Heart right ventricle (tissue), 16 donors: Measurements from ENCODE around the gene ZXDB. TPM values are rescaled to one million over a fixed set of nuclear protein-coding genes. Genes with fewer than 3 reads are reported as not detected.
"Not testable (repeated sequence)": the region's sequence is repeated elsewhere in the genome, so short reads cannot be mapped to it uniquely, and the experiment has no call there.

Experiments
- ATAC-seq, 8 donors: fragments of 200-7000 bp; cut with Tn5 transposase; one replicate each; pipeline ENCODE4 v1.9.1; 2020; ENCODE audit warnings: mild to moderate bottlenecking in 8 of 8, moderate library complexity in 8 of 8, moderate number of reproducible peaks in 1 of 8
- DNase-seq, 2 donors: peaks; one replicate each; pipeline ENCODE4 v3.0.0-alpha.2; 2020
- H3K27ac ChIP-seq, 10 donors: fragments of 200-600 bp; sonication (generic) in 2 of 10; one replicate each; pipeline versions ENCODE4 v1.5.0 to v1.8.0; 2020 to 2022; ENCODE audit warnings: mild to moderate bottlenecking in 3 of 10
- H3K27me3 ChIP-seq, 7 donors: fragments of 200-600 bp; one replicate each; pipeline ENCODE4 v1.8.0; 2021 to 2022; ENCODE audit warnings: mild to moderate bottlenecking in 2 of 7
- H3K36me3 ChIP-seq, 9 donors: fragments of 200-600 bp; sonication (generic) in 1 of 9; one replicate each; pipeline versions ENCODE4 v1.5.0 to v1.8.0; 2020 to 2022; ENCODE audit warnings: mild to moderate bottlenecking in 2 of 9
- H3K4me1 ChIP-seq, 9 donors: fragments of 200-600 bp; sonication (generic) in 1 of 9; one replicate each; pipeline versions ENCODE4 v1.5.0 to v1.8.0; 2020 to 2022; ENCODE audit warnings: mild to moderate bottlenecking in 4 of 9
- H3K4me3 ChIP-seq, 10 donors: fragments of 200-600 bp; sonication (generic) in 2 of 10; one replicate each; pipeline versions ENCODE4 v1.5.0 to v1.8.0; 2020 to 2022; ENCODE audit warnings: mild to moderate bottlenecking in 7 of 10, moderate library complexity in 2 of 10
- H3K9me3 ChIP-seq, 11 donors: fragments of 200-600 bp in 10 of 11; sonication (generic) in 2 of 11; one replicate each; pipeline versions ENCODE4 v1.5.0 to v1.8.0; 2013 to 2022; ENCODE audit warnings: mild to moderate bottlenecking in 2 of 11, control low read depth in 1 of 11, moderate library complexity in 1 of 11
- WGBS, 2 donors: extraction: QIAGEN DNeasy Blood & Tissue Kit; methylation state at CpG; one replicate each; pipeline ENCODE4 v1.1.7; 2013; ENCODE audit warnings: inconsistent platforms in 1 of 2; 5-methylcytosine and 5-hydroxymethylcytosine counted together
- intact Hi-C, 10 donors: fragments of 100-400 bp; cut with DNase I; formaldehyde crosslinking; loops; one replicate each; pipeline versions ENCODE4 v1.11.1 to v1.14.2; 2022
- polyA plus RNA-seq, 2 donors: library from polyadenylated mRNA; stranded (reverse); fragments of 200-250 nt; gene quantifications; one replicate each; pipeline ENCODE4 v1.2.3, GENCODE V29; 2013
- total RNA-seq, 10 donors: library from RNA; stranded (reverse); fragmentation: NEBNext Ultra II Directional in 3 of 10; extraction: Animal tissue kit (Norgen Biotek cat#: 25700) in 3 of 10; gene quantifications; one replicate each; pipeline versions ENCODE4 v1.2.1 to v1.2.4, GENCODE V29; 2021 to 2023
- TF ChIP-seq, protein P1 (sequence below), 9 donors: fragments of 200-600 bp; sonication (generic) in 2 of 9; IDR thresholded peaks; one replicate each; pipeline versions ENCODE4 v1.5.0 to v1.8.0; 2021 to 2022; ENCODE audit warnings: antibody characterized with exemption in 9 of 9, mild to moderate bottlenecking in 5 of 9, moderate library complexity in 1 of 9
- donor health status: Arrhythmogenic right ventricular cardiomyopathy.
- donor health status: ischemic (EF 13 %, LVEDD 7.1; RV severe dilation, severe dysfunction).
- donor health status: healthy with polysubstance abuse.
- donor health status: DM: no; HTN: yes; CAD: no.
- donor health status: DM: no; HTN: no; CAD: no.
- donor health status: ischemic (EF 25% LVEDD 6.9; RV normal size, moderate dysfunction).
- donor health status: ischemic (EF 25% LVEDD 5.7; RV mildly dilated, moderate dysfunction).
- donor health status: healthy.
- donor health status: DM: yes; HTN: yes; CAD: no.
- donor health status: Ischemic cardiomyopathy.
- donor health status: ischemic (EF 35%, LVEDD 5.7; RV mildly dilated, moderate dysfunction).
- donor health status: nonischemic (EF 11% LVEDD 7.7; RV severe dilation, severe dysfunction).
- donor health status: DM: yes; HTN: yes; CAD: no.
- donor health status: PGD.
- donor health status: ischemic (EF 29% LVEDD 5.4; RV normal size, mild dysfunction).
- donor health status: nonischemic (EF 23%, LVEDD 6.1; RV moderate dilation, normal function).

ZXDB gene
- total and polyA plus RNA-seq, 12 donors = 1.6 to 7.6 (median 6.2) TPM

DNA sequence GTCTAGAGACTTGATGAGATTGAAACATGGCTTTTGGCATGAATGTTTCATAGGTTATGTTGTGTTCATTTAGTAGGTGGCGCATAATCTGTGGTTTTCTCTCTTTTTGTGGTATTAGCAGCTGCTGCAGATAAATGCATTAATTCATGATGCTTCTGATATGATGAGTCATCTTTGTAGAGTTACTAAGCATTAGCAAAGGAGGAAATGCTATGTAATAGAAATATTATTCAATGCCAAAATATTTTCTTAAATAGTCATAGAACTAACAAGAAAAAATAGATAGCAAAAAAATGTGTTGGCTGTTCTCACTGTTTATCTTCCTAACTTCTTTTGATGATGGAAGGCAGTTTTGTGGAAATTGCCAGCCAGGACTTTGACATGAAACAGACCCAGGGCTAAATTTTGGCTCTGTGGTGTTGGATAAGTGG, 3.6 kb downstream of the ZXDB start:
- peak in 1 of 2 donors; percentile 5 for DNase-seq
- ATAC-seq = peak in 2 of 8 donors; percentile 8 to 13
- Histone ChIP-seq H3K27me3 (peaks cover 0 to 8% (median 0%) of the 10 kb centered on the region in 7 donors), H3K27ac (peak overlapping the region in 6 of 10 donors; percentile 24 to 53 (median 38)), H3K4me1 (peaks cover 0 to 43% (median 22%) of the 10 kb centered on the region in 9 donors), H3K36me3 (peaks cover 0 to 5% (median 0%) of the 10 kb centered on the region in 9 donors), H3K4me3 (peak overlapping the region in 5 of 10 donors; percentile 20 to 32 (median 25)), H3K9me3 (no peaks in the 10 kb centered on the region)
- WGBS, 2 donors = 49 to 65% methylated on average over 1 of the region's 1 CpG
- TF ChIP-seq, protein P1, sequence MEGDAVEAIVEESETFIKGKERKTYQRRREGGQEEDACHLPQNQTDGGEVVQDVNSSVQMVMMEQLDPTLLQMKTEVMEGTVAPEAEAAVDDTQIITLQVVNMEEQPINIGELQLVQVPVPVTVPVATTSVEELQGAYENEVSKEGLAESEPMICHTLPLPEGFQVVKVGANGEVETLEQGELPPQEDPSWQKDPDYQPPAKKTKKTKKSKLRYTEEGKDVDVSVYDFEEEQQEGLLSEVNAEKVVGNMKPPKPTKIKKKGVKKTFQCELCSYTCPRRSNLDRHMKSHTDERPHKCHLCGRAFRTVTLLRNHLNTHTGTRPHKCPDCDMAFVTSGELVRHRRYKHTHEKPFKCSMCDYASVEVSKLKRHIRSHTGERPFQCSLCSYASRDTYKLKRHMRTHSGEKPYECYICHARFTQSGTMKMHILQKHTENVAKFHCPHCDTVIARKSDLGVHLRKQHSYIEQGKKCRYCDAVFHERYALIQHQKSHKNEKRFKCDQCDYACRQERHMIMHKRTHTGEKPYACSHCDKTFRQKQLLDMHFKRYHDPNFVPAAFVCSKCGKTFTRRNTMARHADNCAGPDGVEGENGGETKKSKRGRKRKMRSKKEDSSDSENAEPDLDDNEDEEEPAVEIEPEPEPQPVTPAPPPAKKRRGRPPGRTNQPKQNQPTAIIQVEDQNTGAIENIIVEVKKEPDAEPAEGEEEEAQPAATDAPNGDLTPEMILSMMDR (IDR thresholded peaks at IDR 0.05) = no peak
- intact Hi-C loops = loop anchor here in 2 of 10 donors (10.0 kb wide), 1 partner anchor 309 kb away; no protein-coding TSS in a partner anchor

DNA sequence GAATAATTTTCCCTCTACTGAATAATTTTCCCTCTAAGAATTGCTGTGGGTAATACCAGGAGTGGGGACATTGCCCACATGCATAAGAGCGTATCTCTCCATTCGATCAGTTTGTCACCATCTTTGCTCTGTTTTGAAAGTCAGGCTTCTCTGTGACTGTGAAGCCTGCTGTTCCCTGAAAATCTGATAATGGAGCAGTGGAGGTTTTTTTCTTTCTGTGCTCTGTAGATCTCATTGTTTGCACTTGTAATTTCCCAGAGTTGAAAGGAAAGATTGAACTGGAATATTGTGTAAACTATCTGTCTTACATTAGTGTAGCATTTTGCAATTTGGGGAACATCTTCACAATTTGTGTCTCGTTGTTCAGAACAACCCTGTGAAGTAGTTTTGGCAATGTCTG, 4.3 kb downstream of the ZXDB start:
- ATAC-seq (no peak), DNase-seq (no peak)
- Histone ChIP-seq H3K4me3 (peak overlapping the region in 6 of 10 donors; percentile 2 to 32 (median 24)), H3K27me3 (peaks cover 0 to 8% (median 0%) of the 10 kb centered on the region in 7 donors), H3K27ac (peak overlapping the region in 6 of 10 donors; percentile 24 to 53 (median 38)), H3K36me3 (peaks cover 0 to 5% (median 0%) of the 10 kb centered on the region in 9 donors), H3K9me3 (no peaks in the 10 kb centered on the region), H3K4me1 (peaks cover 0 to 39% (median 20%) of the 10 kb centered on the region in 9 donors)
- WGBS, 2 donors = 38 to 39% methylated on average over 3 of the region's 3 CpGs
- TF ChIP-seq, protein P1 (IDR thresholded peaks at IDR 0.05) = no peak
- intact Hi-C loops = loop anchor here in 2 of 10 donors (10.0 kb wide), 1 partner anchor 309 kb away; no protein-coding TSS in a partner anchor

DNA sequence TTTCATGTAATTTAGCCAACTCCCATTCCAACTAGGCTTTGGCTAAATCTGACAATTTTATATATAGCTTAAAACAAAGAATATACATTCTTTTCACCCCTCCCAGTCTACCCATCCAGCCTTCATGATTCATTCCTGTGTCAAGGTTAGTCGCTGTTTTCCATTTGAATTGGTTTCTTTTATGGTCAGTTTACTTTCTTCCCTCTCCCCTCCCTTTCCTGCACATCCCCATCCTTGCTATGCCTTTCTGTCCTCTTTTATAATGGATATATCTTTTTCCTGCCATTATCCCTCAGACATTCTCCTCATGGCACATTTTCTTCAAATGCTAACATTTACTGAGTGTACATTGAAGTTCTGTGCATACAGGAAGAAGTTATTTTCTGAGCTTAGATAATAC, 4.7 kb downstream of the ZXDB start:
- Histone ChIP-seq H3K27ac (peak overlapping the region in 2 of 10 donors; percentile 37 to 41), H3K36me3 (peaks cover 0 to 5% (median 0%) of the 10 kb centered on the region in 9 donors), H3K4me1 (peaks cover 0 to 38% (median 18%) of the 10 kb centered on the region in 9 donors), H3K4me3 (peak overlapping the region in 5 of 10 donors; percentile 2 to 32 (median 25)), H3K9me3 (no peaks in the 10 kb centered on the region), H3K27me3 (peaks cover 0 to 8% (median 0%) of the 10 kb centered on the region in 7 donors)
- no peak for ATAC-seq
- intact Hi-C loops = loop anchor here in 2 of 10 donors (10.0 kb wide), 1 partner anchor 308 kb away; no protein-coding TSS in a partner anchor
- 80 to 87% methylated on average over 1 of the region's 1 CpG for WGBS, 2 donors
- DNase-seq = no peak
- TF ChIP-seq, protein P1 (IDR thresholded peaks at IDR 0.05) = no peak

DNA sequence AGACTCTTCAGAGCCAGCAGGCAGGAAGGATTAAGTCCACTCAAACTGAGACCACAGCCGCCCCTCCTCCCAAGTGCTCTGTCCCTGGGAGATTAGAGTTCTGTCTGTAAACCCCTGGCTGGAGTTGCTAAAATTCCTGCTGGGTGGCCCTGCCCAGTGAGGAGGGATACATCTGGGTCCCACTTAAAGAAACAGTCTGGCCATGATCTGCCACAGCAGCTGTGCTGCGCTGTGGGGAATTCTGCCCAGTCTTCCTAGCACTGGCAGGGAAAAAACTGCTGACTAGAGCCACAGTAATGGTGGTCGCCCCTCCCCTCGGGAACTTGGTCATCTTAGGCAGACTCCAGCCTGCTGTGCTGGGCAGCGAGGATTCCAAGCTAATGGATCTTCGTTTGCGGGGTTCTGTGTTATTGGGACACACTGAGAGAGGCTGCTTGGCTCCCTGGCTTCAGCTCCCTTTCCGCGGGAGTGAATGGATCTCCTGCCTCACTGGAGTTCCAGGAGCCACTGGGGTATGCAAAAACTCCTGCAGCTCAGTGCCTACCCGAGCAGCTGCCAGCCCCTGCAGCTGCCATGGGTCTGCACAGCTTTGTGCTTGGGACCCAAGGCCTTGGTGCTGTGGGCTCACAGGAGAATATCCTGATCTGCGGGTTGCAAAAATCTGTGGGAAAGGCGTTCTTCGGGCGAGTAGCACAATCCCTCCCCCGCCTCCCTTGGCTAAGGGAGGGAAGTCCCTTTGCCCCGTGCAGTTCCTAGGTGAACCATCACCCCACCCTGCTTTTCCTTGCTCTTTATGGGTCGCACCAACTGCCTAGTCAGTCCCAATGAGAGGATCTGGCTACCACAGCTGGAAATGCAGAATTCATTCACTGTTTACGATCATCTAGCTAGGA, 15.7 kb downstream of the ZXDB start:
- H3K4me1 ChIP-seq = no peaks in the 10 kb centered on the region
- ATAC-seq = peak in 3 of 8 donors; percentile 37 to 67 (median 47)
- TF ChIP-seq, protein P1 (IDR thresholded peaks at IDR 0.05) = no peak
- no peaks in the 10 kb centered on the region for H3K36me3 ChIP-seq
- H3K27ac ChIP-seq = no peak overlapping the region
- no peak for DNase-seq
- 73 to 79% methylated on average over 18 of the region's 18 CpGs for WGBS, 2 donors
- H3K4me3 ChIP-seq = peak overlapping the region in 4 of 10 donors; percentile 2 to 24 (median 20)
- peaks cover 0 to 18% (median 0%) of the 10 kb centered on the region in 11 donors for H3K9me3 ChIP-seq
- H3K27me3 ChIP-seq = no peaks in the 10 kb centered on the region
- intact Hi-C loops = no loop called here

- intact Hi-C loops, H3K4me3 ChIP-seq, H3K36me3 ChIP-seq, ATAC-seq, DNase-seq, H3K27me3 ChIP-seq, H3K4me1 ChIP-seq, H3K27ac ChIP-seq: not testable (repeated sequence)
- peaks cover 0 to 56% (median 0%) of the 10 kb centered on the region in 11 donors for H3K9me3 ChIP-seq
- 64 to 90% methylated on average over 1 of the region's 1 CpG for WGBS, 2 donors
Observed at GRCh38 chrX:57613351-57613750, 21.5 kb downstream of the ZXDB start.

DNA sequence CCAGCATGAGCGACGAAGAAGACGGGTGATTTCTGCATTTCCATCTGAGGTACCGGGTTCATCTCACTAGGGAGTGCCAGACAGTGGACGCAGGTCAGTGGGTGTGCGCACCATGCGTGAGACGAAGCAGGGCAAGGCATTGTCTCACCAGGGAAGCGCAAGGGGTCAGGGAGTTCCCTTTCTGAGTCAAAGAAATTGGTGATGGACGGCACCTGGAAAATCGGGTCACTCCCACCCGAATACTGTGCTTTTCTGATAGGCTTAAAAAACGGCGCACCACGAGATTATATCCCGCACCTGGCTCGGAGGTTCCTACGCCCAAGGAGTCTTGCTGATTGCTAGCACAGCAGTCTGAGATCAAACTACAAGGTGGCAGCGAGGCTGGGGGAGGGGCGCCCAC, 37.6 kb downstream of the ZXDB start:
- DNase-seq, intact Hi-C loops, H3K27me3 ChIP-seq, H3K4me3 ChIP-seq, H3K36me3 ChIP-seq, H3K4me1 ChIP-seq, H3K27ac ChIP-seq, ATAC-seq: not testable (repeated sequence)
- WGBS, 2 donors = 97 to 99% methylated on average over 20 of the region's 20 CpGs
- H3K9me3 ChIP-seq = peaks cover 0 to 59% (median 8%) of the 10 kb centered on the region in 11 donors
